ENCODE measurements around the gene CCNB2. TPM values are rescaled to one million over a fixed set of nuclear protein-coding genes. Genes with fewer than 3 reads are reported as not detected.
A peak's percentile ranks its signal among the peaks of the same experiment; 100 is the strongest.
"Not testable (repeated sequence)": the region's sequence is repeated elsewhere in the genome, so short reads cannot be mapped to it uniquely, and the experiment has no call there.

CCNB2 gene
- total RNA-seq (2014; rRNA removed; shearing (Covaris generic)): 124 and 128 TPM in 2 replicates

DNA sequence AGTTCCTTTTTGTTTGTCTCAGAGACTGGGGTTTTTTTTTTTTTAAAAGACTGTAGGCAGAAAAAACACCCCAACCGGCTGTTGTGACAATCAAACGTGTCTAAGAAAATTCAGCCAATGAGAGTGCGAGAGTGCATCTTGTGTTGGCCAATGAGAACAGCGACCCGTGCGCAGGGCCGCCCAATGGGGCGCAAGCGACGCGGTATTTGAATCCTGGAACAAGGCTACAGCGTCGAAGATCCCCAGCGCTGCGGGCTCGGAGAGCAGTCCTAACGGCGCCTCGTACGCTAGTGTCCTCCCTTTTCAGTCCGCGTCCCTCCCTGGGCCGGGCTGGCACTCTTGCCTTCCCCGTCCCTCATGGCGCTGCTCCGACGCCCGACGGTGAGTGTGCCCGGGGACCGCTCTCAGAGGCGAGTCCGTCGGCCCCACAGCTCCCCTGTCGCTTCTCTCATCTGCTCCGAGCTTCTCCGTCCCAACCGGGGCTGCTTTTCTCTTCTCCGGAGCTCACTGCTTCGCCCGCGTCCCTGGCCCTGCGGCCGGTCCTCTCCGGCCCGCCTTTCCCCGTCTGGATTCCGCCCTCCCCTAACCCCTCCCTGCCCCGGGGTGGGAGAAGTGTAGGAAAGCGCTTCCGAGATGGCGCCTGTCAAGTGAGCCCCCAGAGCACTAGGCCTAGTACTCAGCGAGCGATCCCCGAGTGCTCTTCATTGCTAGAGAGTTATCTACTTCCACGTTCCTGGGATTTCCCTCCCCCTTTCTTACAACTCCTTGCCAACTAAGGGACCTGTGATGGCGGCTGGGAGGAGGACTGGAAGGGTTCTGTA lies at the start of gene CCNB2:
CCNB2 (plus strand) TSS at position 235 of the 821 bp plus-strand sequence; CDS start at position 358, 123 bp downstream.
- peak; percentile 95 for DNase-seq (ENCODE audit: low read depth)

DNA sequence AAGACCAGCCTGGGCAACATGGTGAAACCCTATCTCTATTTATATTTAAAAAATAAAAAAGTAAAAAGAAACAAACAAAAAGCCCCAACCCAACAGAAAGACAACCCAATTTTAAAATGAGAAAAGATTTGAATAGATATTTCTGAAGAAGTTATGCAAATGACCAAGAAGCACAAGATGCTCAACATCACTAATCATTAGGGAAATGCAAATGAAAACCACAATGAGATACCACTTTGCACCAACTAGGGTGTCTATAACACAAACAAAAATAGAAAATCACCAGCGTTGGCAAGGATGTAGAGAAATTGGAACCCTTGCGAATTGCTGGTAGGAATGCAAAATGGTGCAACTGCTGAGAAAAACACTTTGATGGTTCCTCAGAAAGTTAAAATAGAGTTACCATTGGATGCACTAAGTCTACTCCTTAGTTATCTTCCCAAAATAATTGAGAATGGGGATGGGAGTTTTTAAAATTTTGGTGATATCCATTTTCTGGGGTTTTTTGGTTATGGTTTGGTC lies 45.8 kb upstream of the CCNB2 start:
- DNase-seq (ENCODE audit: low read depth): no peak

DNA sequence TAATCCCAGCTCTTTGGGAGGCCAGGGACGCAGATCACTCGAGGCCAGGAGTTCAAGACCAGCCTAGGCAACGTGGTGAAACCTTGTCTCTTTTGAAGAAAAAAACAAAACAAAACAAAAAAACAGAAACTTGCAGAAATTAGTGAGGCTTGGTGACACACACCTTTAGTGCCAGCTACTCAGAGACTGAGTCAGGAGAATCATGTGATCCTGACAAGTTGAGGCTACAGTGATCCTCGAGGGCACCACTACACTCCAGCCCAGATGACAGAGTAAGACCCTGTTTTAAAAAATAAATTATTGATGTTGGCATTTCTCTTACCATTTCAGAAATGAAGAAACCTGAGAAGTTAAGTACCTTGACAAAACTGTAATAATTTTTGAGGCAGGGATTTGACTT lies 44.6 kb upstream of the CCNB2 start:
- no peak for DNase-seq (ENCODE audit: low read depth)

DNA sequence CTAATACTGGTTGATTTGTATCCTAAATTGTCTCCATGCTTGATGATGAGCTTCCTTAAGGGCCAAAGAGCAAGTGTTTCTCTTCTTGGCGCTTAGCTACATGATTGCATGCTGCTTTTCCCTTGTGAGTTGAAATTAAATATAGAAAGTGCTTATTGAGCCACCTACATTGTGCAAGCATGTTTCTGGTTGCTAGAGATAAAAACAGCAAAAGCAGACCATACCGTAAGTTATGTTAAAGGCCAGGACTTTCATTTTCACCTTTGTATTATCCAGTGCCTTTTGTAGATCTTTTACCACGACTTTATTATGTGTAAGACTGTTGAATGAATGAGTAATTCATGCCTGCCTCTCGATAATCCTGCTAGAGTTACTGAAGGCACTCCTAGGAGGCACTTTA lies 41.9 kb upstream of the CCNB2 start:
- no peak for DNase-seq (ENCODE audit: low read depth)

DNA sequence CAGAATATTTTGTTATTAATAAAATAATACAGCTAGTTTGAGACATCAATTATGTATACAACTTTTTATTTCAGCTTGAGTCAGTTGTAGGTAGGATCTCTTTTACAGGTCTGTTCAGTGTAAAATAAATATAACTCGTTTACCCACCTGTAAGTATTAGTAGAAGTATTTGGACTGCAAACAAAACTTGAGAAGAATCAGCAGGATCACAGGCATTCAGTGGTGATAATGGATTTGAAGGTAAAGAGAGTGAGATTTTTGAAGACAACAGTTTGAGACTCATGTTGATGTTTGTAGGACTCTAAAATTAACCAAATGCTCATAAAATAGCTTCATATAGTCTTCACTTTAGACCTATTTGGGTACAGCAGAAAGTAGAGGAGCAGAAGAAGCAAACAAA lies 35.5 kb upstream of the CCNB2 start:
- no peak for DNase-seq (ENCODE audit: low read depth)

DNA sequence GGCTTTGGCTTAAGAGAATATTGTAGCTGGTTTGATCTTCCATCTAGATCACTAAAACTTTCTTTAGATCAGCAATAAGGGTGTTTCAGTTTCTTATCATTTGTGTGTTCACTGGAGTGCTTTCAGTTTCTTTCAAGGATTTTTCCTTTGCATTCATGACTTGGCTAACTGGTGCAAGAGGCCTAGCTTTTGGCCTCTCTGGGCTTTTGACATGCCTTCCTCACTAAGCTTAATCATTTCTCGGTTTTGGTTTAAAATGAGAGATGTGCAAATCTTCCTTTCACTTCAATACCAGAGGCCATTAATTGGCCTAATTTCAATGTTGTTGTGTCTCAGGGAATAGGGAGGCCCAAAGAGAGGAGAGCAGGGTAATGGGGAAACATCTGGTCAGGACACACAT lies 30.3 kb upstream of the CCNB2 start:
- no peak for DNase-seq (ENCODE audit: low read depth)

DNA sequence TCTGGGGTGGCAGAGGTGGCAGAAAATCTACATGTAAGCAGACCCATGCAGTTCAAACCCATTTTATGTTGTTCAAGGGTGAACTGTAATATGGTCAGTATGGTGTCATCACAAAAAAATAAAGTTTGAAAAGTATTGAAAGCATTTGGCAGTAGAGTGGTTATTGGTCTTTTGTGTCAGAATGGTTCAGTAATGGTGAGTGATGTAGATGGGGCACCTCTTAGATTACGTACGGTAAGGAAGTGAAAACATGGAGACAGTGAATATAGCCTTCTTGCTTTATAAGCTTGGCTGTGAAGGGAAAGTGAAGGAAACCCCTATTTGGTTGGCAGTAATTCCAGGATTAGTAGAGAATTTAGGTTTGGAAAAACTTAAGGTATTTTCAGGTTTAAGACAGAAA lies 17.2 kb upstream of the CCNB2 start:
- no peak for DNase-seq (ENCODE audit: low read depth)

DNA sequence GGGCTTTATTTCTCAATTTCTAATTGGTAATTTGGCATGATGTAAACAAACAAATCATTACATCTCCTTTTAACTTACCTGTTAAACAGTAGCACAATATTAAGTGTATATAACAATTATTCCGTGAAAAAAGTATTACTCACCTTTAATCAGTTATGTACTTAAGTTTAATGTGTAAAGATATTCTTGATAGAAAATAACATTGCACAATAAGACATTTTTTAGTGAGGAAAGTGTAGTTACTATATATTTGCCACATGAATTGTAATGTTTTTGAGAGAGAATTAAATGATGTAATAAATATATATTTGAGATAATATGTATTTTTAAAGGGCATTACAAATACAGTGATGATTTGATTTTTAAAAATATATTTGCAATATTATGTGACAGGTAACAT lies 10.9 kb upstream of the CCNB2 start:
- no peak for DNase-seq (ENCODE audit: low read depth)

DNA sequence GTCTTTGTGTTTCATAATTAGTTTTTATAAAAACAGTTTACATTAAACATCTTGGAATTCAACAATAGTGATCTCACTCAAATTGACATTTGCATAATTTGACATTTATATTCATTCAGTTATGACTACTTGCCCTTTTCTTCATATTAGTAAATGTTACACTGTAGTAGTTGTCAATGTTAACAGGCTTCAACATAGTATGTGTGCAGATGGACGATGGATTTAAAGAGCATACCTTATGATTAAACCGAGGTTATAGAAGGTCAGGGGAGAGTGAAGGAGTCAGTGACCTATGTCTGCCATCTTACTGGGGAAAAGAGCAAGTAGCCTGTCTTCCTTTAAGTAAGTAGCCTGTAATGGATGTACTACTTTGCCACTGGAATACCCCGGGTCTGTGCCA lies 8.5 kb upstream of the CCNB2 start:
- no peak for DNase-seq (ENCODE audit: low read depth)

DNA sequence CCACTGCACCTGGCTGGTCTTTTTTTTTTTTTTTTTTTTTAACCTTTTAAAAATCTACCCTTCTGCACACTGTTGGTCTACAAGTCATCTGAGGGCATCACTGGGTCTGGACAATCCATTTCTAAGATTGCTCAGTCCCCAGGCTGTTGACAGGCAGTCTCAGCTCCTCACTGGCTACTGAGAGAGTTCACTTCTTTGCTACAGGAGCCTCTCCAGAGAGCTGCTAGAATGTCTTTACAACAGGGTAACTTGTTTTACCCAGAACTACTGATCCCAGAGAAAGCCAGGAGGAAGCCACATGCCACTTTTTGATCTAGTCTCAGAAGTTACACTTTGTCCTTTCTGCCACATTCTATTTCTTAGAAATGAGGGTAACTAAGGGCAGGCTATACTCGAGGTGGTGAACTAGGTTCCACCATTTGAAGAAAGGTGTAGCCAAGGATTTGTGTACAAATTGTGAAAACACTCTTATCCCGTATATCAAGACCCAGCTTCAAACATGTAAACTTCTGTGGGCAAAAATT lies 5.7 kb upstream of the CCNB2 start:
- DNase-seq (ENCODE audit: low read depth): no peak

DNA sequence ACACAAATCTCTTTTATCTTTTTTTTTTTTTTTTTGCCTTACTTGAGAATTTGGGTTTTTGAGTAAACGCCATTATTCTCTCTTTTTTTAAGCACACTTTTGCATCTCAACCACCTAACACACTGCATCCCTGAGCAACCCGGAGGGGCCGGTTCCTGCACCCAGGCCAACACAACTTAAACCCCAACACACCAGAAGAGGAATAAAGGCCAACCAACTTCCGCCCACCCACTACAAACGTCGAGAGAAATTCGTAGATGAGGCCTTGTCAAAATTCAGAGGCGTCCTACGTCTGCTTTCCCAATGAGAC lies 389 bp upstream of the CCNB2 start:
- DNase-seq (ENCODE audit: low read depth): no peak

DNA sequence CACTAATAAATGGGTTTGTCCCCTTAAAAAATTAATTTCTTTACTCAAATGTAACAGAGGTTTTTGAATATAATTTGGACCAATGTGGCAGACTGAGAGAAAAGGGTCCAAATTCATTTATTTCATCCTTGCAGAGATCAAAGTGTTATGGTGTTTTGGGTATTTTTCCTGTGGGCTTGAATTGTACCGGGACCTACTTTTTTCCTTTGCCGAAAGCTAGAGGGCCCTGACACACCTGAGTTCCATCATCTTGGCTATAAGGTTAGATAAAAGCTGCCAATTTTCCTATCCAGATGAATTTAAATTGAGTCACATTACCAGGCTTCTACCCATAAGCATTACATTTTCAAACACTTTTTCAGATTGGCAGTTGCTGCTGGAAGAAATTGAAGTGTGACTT lies 908 bp downstream of the CCNB2 start:
- no peak for DNase-seq (ENCODE audit: low read depth)

DNA sequence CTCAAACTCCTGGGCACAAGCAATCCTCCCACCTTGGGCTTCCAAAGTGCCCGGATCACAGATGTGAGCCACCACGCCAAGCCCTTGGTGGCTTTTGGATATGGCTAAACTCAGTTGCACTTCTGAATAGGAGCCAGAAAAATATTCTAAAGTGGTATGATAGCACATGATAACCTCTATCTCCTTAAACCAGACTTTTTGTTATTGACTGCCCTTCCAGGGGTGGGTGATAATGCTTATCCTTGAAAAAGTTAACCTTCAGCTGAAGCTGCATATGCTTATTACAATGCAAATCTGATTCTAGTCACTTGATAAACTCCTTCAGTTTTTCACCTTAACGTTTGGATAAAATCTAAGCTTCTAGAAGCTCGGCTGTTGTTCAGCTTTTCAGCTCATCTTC lies 6.3 kb downstream of the CCNB2 start:
- DNase-seq (ENCODE audit: low read depth): no peak

DNA sequence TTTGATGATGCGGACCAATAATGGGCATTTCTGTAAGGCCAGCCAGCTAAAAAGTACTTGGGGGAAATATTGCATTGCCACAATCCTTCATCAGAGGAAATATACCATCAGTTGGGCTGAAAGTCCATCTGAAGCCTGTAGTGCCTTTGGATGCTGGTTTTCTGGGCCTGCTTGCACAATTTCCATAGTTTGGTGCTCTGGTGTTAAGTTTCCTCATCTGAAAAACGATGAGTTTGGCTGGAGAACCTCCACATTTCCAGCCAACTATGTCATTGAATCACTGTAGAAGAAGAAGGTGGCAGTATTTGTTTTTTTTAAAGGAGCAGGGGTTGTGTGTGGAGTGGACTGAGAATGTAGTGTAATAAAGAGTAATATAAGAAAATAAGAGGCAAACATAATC lies 10.1 kb downstream of the CCNB2 start:
- DNase-seq (ENCODE audit: low read depth): no peak

DNA sequence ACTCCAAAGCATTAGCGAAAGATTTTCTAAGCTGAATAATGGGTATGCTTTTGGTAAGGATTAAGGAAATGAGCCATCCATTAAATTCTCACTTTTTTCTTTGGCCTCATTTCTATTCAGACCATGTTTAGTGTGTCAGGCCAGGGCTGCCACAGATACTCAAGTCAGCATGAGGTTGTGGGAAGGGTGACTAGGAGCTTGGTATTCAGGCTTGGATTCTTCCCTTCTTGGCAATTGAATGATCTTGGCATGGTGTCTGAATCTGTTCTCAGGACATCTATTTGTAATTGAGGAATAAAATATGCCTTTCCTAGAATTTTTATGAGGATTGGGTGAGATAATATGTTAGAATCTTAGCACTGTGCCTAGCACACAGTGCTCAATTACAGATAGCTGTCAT lies 11.2 kb downstream of the CCNB2 start:
- no peak for DNase-seq (ENCODE audit: low read depth)

DNA sequence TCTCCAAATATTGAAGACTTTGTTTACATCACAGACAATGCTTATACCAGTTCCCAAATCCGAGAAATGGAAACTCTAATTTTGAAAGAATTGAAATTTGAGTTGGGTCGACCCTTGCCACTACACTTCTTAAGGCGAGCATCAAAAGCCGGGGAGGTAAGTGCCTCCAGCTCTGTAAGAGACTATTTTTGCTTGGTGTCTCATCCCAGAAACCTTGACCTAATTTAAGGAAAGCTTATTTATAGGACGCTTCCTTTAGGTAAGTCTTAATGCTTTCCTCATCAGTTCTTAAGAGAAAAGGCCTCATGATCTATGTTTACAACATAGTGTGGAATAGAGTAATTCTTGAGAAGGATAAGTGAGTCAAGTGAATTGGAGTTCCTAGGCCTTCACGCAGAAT lies 11.8 kb downstream of the CCNB2 start:
- DNase-seq (ENCODE audit: low read depth): no peak

DNA sequence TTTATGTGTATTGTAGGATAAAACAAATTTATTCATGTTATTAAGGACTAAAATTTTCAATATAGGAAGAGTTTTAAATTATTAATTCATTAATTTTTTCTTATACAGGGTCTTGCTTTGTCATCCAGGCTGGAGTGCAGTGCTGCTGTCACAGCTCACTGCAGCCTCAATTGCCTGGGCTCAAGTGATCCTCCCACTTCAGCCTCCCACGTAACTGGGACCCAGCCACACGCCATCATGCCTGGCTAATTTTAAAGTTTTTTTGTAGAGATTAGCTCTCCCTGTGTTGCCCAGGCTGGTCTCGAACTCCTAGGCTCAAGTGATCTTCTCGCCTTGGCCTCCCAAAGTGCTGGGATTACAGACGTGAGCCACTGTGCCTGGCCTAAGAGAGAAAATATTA lies 14.7 kb downstream of the CCNB2 start:
- DNase-seq (ENCODE audit: low read depth): no peak

DNA sequence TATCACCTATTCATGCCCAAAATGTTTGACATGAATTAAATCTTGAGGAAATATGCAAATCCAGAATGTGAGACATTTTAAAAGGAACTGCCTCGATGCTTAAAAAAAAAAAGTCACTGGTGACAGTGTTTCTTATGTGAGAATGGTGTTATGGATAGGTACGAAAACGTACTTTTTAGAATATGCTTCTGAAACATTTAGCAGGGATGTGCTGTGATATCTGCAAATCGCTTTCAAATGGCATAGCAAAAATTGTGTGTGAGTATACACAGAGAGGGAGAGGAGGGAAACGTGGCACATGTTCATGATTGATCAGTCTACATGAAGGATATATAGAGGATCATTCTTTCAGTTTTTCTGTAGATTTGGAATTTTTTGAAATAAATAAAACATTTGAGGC lies 16.0 kb downstream of the CCNB2 start:
- no peak for DNase-seq (ENCODE audit: low read depth)

DNA sequence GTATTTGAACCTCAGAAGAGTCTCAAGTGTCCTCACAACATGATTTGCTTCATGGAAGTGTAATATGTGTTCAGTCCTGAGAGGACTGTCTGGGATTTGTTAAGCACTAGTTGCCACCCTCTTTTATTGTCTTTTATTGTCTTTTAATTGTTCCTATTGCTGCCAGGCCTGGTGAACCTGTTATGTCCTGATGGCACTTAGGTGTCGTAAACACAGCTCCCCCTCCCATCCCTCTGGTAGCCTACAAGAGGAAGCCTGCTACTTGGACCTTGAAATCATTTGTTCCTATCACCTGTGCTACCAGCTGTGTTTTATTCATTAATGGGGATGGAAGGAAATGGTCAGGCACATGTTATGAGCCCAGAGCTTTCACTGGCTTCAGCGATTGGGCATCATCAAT lies 19.3 kb downstream of the CCNB2 start:
- no peak for DNase-seq (ENCODE audit: low read depth)

DNA sequence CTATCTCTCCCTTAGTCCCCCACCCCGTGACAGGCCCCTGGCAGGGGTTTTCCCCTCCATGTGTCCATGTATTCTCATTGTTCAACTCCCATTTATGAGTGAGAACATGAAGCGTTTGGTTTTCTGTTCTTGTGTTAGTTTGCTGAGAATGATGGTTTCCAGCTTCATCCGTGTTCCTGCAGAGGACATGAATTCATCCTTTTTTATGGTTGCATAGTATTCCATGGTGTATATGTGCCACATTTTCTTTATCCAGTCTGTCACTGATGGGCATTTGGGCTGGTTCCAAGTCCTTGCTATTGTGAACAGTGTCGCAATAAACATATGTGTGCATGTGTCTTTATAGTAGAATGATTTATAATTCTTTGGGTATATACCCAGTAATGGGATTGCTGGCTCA lies 20.7 kb downstream of the CCNB2 start:
- DNase-seq (ENCODE audit: low read depth): not testable (repeated sequence)

DNA sequence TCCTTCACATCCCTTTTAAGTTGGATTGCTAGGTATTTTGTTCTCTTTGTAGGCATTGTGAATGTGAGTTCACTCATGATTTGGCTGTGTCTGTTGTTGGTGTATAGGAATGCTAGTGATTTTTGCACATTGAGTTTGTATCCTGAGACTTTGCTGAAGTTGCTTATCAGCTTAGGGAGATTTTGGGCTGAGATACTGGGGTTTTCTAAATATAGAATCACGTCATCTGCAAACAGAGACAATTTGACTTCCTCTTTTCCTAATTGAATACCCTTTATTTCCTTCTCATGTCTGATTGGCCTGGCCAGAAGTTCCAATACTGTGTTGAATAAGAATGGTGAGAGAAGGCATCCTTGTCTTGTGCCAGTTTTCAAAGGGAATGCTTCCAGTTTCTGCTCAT lies 22.3 kb downstream of the CCNB2 start:
- not testable (repeated sequence) for DNase-seq (ENCODE audit: low read depth)

DNA sequence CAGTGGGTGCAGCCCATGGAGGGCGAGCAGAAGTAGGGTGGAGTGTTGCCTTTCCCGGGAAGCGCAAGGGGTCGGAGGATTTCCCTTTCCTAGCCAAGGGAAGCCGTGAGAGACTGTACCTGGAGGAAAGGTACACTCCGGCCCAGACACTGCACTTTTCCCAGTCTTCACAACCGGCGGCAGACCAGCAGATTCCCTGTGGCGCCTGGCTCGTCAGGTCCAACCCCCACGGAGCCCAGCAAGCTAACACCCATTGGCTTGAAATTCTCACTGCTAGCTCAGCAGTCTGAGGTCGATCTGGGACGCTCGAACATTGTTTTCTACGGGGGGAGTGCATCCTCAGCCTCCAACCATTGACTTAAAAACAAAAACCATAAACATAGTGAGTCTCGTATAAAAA lies 26.5 kb downstream of the CCNB2 start:
- DNase-seq (ENCODE audit: low read depth): no peak

DNA sequence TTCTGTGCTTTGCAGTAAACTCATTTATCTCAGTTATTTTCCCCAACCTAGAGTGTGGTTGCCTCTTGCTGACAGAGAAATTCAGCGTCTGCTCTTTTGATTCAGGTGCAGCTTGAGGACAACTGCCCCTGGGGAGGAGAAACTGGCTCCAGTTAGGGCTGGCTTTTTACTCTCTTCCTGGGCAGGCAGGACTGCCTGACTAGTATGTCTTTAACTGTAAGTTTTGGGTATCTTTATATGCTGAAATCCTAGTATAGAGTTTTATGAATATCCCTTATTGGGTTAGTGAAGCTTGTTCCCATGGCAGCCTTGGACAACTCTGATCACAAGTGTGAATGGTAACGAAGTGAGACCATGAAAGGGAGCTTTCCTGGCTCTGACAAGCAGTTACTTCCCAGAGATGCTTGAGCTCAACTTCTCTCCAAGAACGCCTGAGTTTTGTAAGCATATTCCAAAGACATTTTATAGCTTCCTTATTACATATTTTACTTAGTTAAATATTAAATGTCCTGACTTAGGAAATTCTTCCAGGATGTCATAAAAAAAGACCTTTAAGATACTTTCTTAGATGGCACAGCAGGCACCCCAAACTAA lies 27.1 kb downstream of the CCNB2 start:
- no peak for DNase-seq (ENCODE audit: low read depth)
